Suprapubic skin (tissue), 3 donors: ENCODE results near the gene CTNND2.

ENCODE experiments used
- CTCF ChIP-seq, 2 donors: fragments of 200-600 bp in 1 of 2; fragments of 450-650 bp in 1 of 2; sonication (generic) in 1 of 2; IDR thresholded peaks; one replicate each; pipeline ENCODE4 v1.5.1; 2016 to 2019; ENCODE audit warnings: antibody characterized with exemption in 2 of 2, mild to moderate bottlenecking in 1 of 2, moderate library complexity in 1 of 2
- POLR2A ChIP-seq, 2 donors: fragments of 450-650 bp; IDR thresholded peaks; one replicate each; pipeline ENCODE4 v1.6.1; 2017; ENCODE audit warnings: antibody characterized with exemption in 2 of 2, mild to moderate bottlenecking in 2 of 2, moderate library complexity in 2 of 2

- TF ChIP-seq CTCF (IDR thresholded peaks at IDR 0.05) = no peak
- TF ChIP-seq POLR2A (IDR thresholded peaks at IDR 0.05) = no peak
These were observed 343.1 kb downstream of the CTNND2 start for GRCh38 chr5:11560915-11561697.
